GM12878 (cell line): ENCODE data around the gene CD1B. TPM values are rescaled to one million over a fixed set of nuclear protein-coding genes. Genes with fewer than 3 reads are reported as not detected.
A peak's percentile ranks its signal among the peaks of the same experiment; 100 is the strongest.

ENCODE experiments used
- CHD1 ChIP-seq: IDR thresholded peaks from 2 replicates; pipeline ENCODE4 v1.6.1; 2012; ENCODE audit warnings: low read depth, low read length, improper control_type of control experiment
- CHD2 ChIP-seq: IDR thresholded peaks from 2 replicates; pipeline ENCODE4 v1.6.1; 2011; ENCODE audit warnings: low read depth, low read length, improper control_type of control experiment, borderline replicate concordance
- CHD4 ChIP-seq: fragments of 200-600 bp; sonication (generic); IDR thresholded peaks from 2 replicates; pipeline ENCODE4 v1.6.1; 2016; ENCODE audit warnings: mild to moderate bottlenecking
- CREM ChIP-seq: IDR thresholded peaks from 2 replicates; pipeline ENCODE4 v1.6.1; 2014; ENCODE audit warnings: antibody characterized with exemption, low read depth
- ESRRA ChIP-seq: IDR thresholded peaks from 2 replicates; pipeline ENCODE4 v1.6.1; 2012; ENCODE audit warnings: mild to moderate bottlenecking, low read length, improper control_type of control experiment
- FOS ChIP-seq: IDR thresholded peaks from 3 replicates; pipeline ENCODE4 v1.6.1; 2011; ENCODE audit warnings: borderline replicate concordance; ENCODE audit not compliant: insufficient read length; ENCODE audit errors: extremely low read depth
- GABPA ChIP-seq: IDR thresholded peaks from 2 replicates; pipeline ENCODE4 v1.6.1; 2014; ENCODE audit warnings: antibody characterized with exemption, low read depth, mild to moderate bottlenecking, inconsistent platforms
- HCFC1 ChIP-seq: fragments of 150-350 bp; IDR thresholded peaks from 2 replicates; pipeline ENCODE4 v1.6.1; 2014; ENCODE audit warnings: low read length
- HDAC2 ChIP-seq: fragments of 200-600 bp; sonication (generic); IDR thresholded peaks from 2 replicates; pipeline ENCODE4 v1.6.1; 2017
- LARP7 ChIP-seq: fragments of 450-650 bp; IDR thresholded peaks from 2 replicates; pipeline ENCODE4 v1.6.1; 2017; ENCODE audit warnings: mild to moderate bottlenecking
- NR2C2 ChIP-seq: IDR thresholded peaks from 2 replicates; pipeline ENCODE4 v1.6.1; 2011; ENCODE audit warnings: borderline replicate concordance, low read depth; ENCODE audit not compliant: control insufficient read depth, insufficient read length
- PAX8 ChIP-seq: fragments of 450-650 bp; IDR thresholded peaks from 2 replicates; pipeline ENCODE4 v1.6.1; 2017; ENCODE audit warnings: mild to moderate bottlenecking, moderate library complexity
- SP1 ChIP-seq: IDR thresholded peaks from one replicate; pipeline ENCODE4 v1.6.1; 2011; ENCODE audit warnings: low read depth, low read length
- SREBF1 ChIP-seq: IDR thresholded peaks from 2 replicates; pipeline ENCODE4 v1.6.1; 2012; ENCODE audit warnings: mild to moderate bottlenecking, low read length
- SREBF2 ChIP-seq: IDR thresholded peaks from 2 replicates; pipeline ENCODE4 v1.6.1; 2012; ENCODE audit warnings: mild to moderate bottlenecking, low read length
- ZNF622 ChIP-seq: fragments of 450-650 bp; IDR thresholded peaks from 2 replicates; pipeline ENCODE4 v1.6.1; 2017; ENCODE audit warnings: mild to moderate bottlenecking, inconsistent platforms
- ZSCAN29 ChIP-seq: fragments of 450-650 bp; IDR thresholded peaks from 2 replicates; pipeline ENCODE4 v1.6.1; 2017; ENCODE audit warnings: mild to moderate bottlenecking, moderate library complexity
- polyA plus RNA-seq, 11 experiments: library from polyadenylated mRNA; depleted of rRNA in 4 of 11; unstranded in 6 of 11; stranded (reverse) in 5 of 11; fragments of >200 nt; fragmentation: Nextera tagmentation in 4 of 11; fragmentation: Illumina TruSeq in 1 of 11; extraction: Ambion mirVana in 4 of 11; extraction: Trizol in 1 of 11; gene quantifications; 1 replicate in 1 of 11; 2 replicates in 10 of 11; pipeline versions ENCODE4 v1.2.1 to v1.2.3, GENCODE V29; 2011 to 2016; ENCODE audit warnings: inconsistent platforms in 2 of 11, missing spikeins in 2 of 11, low read depth in 1 of 11
- total RNA-seq, 4 experiments: library from RNA; depleted of rRNA in 3 of 4; stranded (reverse); fragments of >200 nt in 3 of 4; fragmentation: Illumina TruSeq in 1 of 4; extraction: Trizol in 1 of 4; gene quantifications; 2 replicates each; pipeline versions ENCODE4 v1.2.1 to v1.2.3, GENCODE V29; 2013 to 2021
- TF ChIP-seq, protein P1 (sequence below): fragments of 150-350 bp; IDR thresholded peaks from 2 replicates; pipeline ENCODE4 v1.6.1; 2016; ENCODE audit warnings: low read depth, low read length
- TF ChIP-seq, protein P2 (sequence below): IDR thresholded peaks from 2 replicates; pipeline ENCODE4 v1.6.1; 2012; ENCODE audit warnings: low read length, inconsistent platforms
- TF ChIP-seq, protein P3 (sequence below): IDR thresholded peaks from 2 replicates; pipeline ENCODE4 v1.6.1; 2012; ENCODE audit warnings: low read depth, low read length, improper control_type of control experiment
- TF ChIP-seq, protein P4 (sequence below): fragments of 450-650 bp; IDR thresholded peaks from 2 replicates; pipeline ENCODE4 v1.6.1; 2018; ENCODE audit warnings: borderline replicate concordance, mild to moderate bottlenecking; ENCODE audit not compliant: partially characterized antibody
- TF ChIP-seq, protein P5 (sequence below): fragments of 450-650 bp; IDR thresholded peaks from 2 replicates; pipeline ENCODE4 v1.6.1; 2017; ENCODE audit warnings: mild to moderate bottlenecking, moderate library complexity

Gene CD1B
- total and polyA plus RNA-seq, 10 of the 15 experiments (the other 5 are each of a cell fraction or from before 2014, with no cell fraction given) = not detected

DNA sequence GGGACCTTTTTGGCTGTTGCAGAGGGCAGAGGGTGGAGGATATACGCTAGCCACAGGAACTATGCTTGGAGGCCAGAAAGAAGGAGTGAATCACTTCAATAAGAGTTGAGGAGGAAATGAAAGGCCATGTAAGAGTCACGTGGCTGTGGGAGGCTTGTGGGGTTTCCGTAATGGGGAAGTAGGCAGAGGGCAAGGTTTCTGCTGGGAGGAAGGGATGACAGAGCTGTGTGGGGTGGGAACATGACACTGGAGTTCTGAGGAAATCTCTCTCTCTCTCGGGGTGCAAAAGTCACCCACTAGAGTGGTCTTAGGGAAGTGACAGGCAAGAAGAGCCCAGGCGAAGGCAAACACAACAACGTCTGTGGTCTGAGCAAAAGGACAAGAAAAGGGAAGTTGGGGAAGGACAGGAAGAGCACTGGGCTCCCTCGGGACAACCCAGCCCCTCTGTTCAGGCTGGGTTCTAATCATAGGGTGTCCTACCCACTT, 45.5 kb downstream of the CD1B start (continued):
- TF ChIP-seq, protein P1, sequence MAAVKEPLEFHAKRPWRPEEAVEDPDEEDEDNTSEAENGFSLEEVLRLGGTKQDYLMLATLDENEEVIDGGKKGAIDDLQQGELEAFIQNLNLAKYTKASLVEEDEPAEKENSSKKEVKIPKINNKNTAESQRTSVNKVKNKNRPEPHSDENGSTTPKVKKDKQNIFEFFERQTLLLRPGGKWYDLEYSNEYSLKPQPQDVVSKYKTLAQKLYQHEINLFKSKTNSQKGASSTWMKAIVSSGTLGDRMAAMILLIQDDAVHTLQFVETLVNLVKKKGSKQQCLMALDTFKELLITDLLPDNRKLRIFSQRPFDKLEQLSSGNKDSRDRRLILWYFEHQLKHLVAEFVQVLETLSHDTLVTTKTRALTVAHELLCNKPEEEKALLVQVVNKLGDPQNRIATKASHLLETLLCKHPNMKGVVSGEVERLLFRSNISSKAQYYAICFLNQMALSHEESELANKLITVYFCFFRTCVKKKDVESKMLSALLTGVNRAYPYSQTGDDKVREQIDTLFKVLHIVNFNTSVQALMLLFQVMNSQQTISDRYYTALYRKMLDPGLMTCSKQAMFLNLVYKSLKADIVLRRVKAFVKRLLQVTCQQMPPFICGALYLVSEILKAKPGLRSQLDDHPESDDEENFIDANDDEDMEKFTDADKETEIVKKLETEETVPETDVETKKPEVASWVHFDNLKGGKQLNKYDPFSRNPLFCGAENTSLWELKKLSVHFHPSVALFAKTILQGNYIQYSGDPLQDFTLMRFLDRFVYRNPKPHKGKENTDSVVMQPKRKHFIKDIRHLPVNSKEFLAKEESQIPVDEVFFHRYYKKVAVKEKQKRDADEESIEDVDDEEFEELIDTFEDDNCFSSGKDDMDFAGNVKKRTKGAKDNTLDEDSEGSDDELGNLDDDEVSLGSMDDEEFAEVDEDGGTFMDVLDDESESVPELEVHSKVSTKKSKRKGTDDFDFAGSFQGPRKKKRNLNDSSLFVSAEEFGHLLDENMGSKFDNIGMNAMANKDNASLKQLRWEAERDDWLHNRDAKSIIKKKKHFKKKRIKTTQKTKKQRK = no peak
- TF ChIP-seq ESRRA = no peak
- TF ChIP-seq CHD4 = no peak
- TF ChIP-seq, protein P2, sequence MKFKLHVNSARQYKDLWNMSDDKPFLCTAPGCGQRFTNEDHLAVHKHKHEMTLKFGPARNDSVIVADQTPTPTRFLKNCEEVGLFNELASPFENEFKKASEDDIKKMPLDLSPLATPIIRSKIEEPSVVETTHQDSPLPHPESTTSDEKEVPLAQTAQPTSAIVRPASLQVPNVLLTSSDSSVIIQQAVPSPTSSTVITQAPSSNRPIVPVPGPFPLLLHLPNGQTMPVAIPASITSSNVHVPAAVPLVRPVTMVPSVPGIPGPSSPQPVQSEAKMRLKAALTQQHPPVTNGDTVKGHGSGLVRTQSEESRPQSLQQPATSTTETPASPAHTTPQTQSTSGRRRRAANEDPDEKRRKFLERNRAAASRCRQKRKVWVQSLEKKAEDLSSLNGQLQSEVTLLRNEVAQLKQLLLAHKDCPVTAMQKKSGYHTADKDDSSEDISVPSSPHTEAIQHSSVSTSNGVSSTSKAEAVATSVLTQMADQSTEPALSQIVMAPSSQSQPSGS = peak; percentile 27; the same call in 1 of the 2 replicates
- no peak for TF ChIP-seq FOS
- no peak for TF ChIP-seq ZNF622
- no peak for TF ChIP-seq LARP7
- TF ChIP-seq, protein P3, sequence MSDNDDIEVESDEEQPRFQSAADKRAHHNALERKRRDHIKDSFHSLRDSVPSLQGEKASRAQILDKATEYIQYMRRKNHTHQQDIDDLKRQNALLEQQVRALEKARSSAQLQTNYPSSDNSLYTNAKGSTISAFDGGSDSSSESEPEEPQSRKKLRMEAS = peak; percentile 61; the same call in 1 of the 2 replicates
- peak; percentile 68; the same call in 1 of the 2 replicates for TF ChIP-seq CREM
- no peak for TF ChIP-seq HCFC1
- TF ChIP-seq, protein P4, sequence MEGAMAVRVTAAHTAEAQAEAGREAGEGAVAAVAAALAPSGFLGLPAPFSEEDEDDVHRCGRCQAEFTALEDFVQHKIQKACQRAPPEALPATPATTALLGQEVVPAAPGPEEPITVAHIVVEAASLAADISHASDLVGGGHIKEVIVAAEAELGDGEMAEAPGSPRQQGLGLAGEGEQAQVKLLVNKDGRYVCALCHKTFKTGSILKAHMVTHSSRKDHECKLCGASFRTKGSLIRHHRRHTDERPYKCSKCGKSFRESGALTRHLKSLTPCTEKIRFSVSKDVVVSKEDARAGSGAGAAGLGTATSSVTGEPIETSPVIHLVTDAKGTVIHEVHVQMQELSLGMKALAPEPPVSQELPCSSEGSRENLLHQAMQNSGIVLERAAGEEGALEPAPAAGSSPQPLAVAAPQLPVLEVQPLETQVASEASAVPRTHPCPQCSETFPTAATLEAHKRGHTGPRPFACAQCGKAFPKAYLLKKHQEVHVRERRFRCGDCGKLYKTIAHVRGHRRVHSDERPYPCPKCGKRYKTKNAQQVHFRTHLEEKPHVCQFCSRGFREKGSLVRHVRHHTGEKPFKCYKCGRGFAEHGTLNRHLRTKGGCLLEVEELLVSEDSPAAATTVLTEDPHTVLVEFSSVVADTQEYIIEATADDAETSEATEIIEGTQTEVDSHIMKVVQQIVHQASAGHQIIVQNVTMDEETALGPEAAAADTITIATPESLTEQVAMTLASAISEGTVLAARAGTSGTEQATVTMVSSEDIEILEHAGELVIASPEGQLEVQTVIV = no peak
- no peak for TF ChIP-seq NR2C2
- TF ChIP-seq SREBF2 = no peak
- TF ChIP-seq ZSCAN29 = no peak
- no peak for TF ChIP-seq SP1
- TF ChIP-seq GABPA = peak; percentile 25; the same call in 1 of the 2 replicates
- TF ChIP-seq, protein P5, sequence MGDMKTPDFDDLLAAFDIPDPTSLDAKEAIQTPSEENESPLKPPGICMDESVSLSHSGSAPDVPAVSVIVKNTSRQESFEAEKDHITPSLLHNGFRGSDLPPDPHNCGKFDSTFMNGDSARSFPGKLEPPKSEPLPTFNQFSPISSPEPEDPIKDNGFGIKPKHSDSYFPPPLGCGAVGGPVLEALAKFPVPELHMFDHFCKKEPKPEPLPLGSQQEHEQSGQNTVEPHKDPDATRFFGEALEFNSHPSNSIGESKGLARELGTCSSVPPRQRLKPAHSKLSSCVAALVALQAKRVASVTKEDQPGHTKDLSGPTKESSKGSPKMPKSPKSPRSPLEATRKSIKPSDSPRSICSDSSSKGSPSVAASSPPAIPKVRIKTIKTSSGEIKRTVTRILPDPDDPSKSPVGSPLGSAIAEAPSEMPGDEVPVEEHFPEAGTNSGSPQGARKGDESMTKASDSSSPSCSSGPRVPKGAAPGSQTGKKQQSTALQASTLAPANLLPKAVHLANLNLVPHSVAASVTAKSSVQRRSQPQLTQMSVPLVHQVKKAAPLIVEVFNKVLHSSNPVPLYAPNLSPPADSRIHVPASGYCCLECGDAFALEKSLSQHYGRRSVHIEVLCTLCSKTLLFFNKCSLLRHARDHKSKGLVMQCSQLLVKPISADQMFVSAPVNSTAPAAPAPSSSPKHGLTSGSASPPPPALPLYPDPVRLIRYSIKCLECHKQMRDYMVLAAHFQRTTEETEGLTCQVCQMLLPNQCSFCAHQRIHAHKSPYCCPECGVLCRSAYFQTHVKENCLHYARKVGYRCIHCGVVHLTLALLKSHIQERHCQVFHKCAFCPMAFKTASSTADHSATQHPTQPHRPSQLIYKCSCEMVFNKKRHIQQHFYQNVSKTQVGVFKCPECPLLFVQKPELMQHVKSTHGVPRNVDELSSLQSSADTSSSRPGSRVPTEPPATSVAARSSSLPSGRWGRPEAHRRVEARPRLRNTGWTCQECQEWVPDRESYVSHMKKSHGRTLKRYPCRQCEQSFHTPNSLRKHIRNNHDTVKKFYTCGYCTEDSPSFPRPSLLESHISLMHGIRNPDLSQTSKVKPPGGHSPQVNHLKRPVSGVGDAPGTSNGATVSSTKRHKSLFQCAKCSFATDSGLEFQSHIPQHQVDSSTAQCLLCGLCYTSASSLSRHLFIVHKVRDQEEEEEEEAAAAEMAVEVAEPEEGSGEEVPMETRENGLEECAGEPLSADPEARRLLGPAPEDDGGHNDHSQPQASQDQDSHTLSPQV = no peak
- no peak for TF ChIP-seq PAX8
- TF ChIP-seq SREBF1 = no peak
- no peak for TF ChIP-seq HDAC2
- no peak for TF ChIP-seq CHD1
- peak; percentile 56; the same call in 1 of the 2 replicates for TF ChIP-seq CHD2
